Measurements from ENCODE around the gene PINLYP. TPM values are rescaled to one million over a fixed set of nuclear protein-coding genes. Genes with fewer than 3 reads are reported as not detected.

Gene PINLYP
- total RNA-seq, 2 experiments from 2014 or later, result 0.40 to 4.9 TPM

DNA sequence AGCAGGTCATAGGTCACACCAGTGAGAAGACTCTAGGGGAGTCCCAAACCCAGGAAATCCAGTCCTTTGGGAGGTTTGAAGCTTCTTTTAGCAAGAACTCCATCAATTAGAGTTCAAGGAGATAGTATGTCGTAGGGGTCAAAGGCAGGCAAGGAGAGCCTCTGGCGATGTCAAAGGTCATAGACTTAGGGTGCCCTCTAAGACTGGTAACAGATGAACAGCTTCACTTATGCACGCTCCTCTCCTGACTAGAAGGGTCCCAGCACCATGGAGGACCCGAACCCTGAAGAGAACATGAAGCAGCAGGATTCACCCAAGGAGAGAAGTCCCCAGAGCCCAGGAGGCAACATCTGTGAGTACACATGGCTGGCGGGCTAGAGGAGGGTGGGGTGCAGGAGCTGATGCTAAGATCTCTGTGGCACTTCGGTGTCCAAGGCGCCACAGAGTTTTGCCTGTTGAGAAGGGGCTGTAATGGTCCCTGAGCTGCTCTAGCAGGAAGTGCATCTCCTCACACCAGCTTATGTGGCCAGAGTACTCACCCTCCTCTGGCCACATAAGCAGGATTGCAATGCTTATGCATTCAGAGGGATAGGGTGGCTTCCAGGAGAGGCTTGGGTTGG is 21.4 kb downstream of the PINLYP start:
- Histone ChIP-seq H3K9me2 (ENCODE audit: insufficient read depth, low read length) (no peaks in the 10 kb centered on the region), H3K36me3 (ENCODE audit: insufficient read depth, low read length) (peaks cover 44% of the 10 kb centered on the region), H2AFZ (ENCODE audit: low read length) (peak overlapping the region; percentile 56), H3K79me2 (ENCODE audit: insufficient read depth, low read depth, low read length) (peaks cover 33% of the 10 kb centered on the region), H3K4me3 (ENCODE audit: low read depth, low read length, poor library complexity, severe bottlenecking) (peak overlapping the region; percentile 86), H3K4me2 (ENCODE audit: low read length) (peak overlapping the region; percentile 94), H3K4me1 (ENCODE audit: insufficient read depth, low read length, poor library complexity, severe bottlenecking) (peaks cover 13% of the 10 kb centered on the region), H3K27ac (ENCODE audit: low read depth, low read length, poor library complexity, severe bottlenecking) (peak overlapping the region; percentile 77), H4K20me1 (ENCODE audit: insufficient read depth, low read length) (no peaks in the 10 kb centered on the region; the same call in 1 of the 2 replicates), H3K9me3 (ENCODE audit: low read length) (no peaks in the 10 kb centered on the region)
- peak; percentile 27 for DNase-seq (ENCODE audit: low spot score)
- intact Hi-C loops (cut with micrococcal nuclease; ENCODE audit: unreplicated experiment), result loop anchor here (1.0 to 10.0 kb wide), 4 partner anchors 22 to 188 kb away; partner anchors contain the start of genes PINLYP, XRCC1 and ZNF575
- TF ChIP-seq EZH2phosphoT487 (IDR thresholded peaks at IDR 0.05; ENCODE audit: borderline replicate concordance, low read depth, low read length), result no peak
- TF ChIP-seq, protein P1, sequence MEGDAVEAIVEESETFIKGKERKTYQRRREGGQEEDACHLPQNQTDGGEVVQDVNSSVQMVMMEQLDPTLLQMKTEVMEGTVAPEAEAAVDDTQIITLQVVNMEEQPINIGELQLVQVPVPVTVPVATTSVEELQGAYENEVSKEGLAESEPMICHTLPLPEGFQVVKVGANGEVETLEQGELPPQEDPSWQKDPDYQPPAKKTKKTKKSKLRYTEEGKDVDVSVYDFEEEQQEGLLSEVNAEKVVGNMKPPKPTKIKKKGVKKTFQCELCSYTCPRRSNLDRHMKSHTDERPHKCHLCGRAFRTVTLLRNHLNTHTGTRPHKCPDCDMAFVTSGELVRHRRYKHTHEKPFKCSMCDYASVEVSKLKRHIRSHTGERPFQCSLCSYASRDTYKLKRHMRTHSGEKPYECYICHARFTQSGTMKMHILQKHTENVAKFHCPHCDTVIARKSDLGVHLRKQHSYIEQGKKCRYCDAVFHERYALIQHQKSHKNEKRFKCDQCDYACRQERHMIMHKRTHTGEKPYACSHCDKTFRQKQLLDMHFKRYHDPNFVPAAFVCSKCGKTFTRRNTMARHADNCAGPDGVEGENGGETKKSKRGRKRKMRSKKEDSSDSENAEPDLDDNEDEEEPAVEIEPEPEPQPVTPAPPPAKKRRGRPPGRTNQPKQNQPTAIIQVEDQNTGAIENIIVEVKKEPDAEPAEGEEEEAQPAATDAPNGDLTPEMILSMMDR (conservative IDR thresholded peaks at IDR 0.05; ENCODE audit: low read length), result no peak
- no TSS peak for BruUV-seq (replicated peaks)
- ChIA-PET POLR2A (interaction anchor here (0.5 to 2.2 kb wide), 2 partner anchors 22 kb away, joined by 8 to 9 read pairs; partner anchors contain the start of gene XRCC1), CTCF (ENCODE audit: unreplicated experiment) (no interaction called here)

DNA sequence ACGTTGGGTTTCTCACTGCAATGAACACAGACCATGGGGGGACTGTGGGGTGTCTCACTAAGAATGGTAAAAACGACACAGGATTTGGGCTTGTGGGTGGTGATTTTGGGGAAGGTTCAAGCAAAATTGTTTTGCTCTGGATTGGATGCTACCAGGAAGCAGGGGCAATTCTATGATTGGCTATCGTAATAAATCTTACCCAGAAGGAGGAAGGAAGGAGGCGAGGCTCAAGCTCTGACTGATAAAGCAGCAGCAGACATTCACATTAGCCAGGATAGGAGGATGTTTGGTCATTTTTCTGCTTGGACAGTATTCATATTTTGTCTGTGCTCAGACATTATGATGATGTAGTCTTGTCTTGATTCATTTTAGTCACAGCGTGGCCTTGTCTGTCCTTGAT is 22.3 kb downstream of the PINLYP start:
- Histone ChIP-seq H3K4me3 (ENCODE audit: low read depth, low read length, poor library complexity, severe bottlenecking) (peak overlapping the region; percentile 86), H3K36me3 (ENCODE audit: insufficient read depth, low read length) (peaks cover 53% of the 10 kb centered on the region), H2AFZ (ENCODE audit: low read length) (no peak overlapping the region), H3K9me3 (ENCODE audit: low read length) (no peaks in the 10 kb centered on the region), H4K20me1 (ENCODE audit: insufficient read depth, low read length) (no peaks in the 10 kb centered on the region; the same call in 1 of the 2 replicates), H3K4me2 (ENCODE audit: low read length) (peak overlapping the region; percentile 94), H3K4me1 (ENCODE audit: insufficient read depth, low read length, poor library complexity, severe bottlenecking) (peaks cover 13% of the 10 kb centered on the region), H3K27ac (ENCODE audit: low read depth, low read length, poor library complexity, severe bottlenecking) (peak overlapping the region; percentile 12), H3K9me2 (ENCODE audit: insufficient read depth, low read length) (no peaks in the 10 kb centered on the region), H3K79me2 (ENCODE audit: insufficient read depth, low read depth, low read length) (peaks cover 33% of the 10 kb centered on the region)
- CTCF ChIA-PET (ENCODE audit: unreplicated experiment), result no interaction called here
- intact Hi-C loops (cut with micrococcal nuclease; ENCODE audit: unreplicated experiment), result loop anchor here (2.0 to 10.0 kb wide), 3 partner anchors 63 to 187 kb away; partner anchors contain the start of gene ZNF575
- POLR2A ChIA-PET, result interaction anchor here (0.6 to 2.2 kb wide), 2 partner anchors 23 to 189 kb away, joined by 3 to 8 read pairs; partner anchors contain the start of gene XRCC1
- no peak for TF ChIP-seq EZH2phosphoT487 (IDR thresholded peaks at IDR 0.05; ENCODE audit: borderline replicate concordance, low read depth, low read length)
- TF ChIP-seq, protein P1 (conservative IDR thresholded peaks at IDR 0.05; ENCODE audit: low read length), result no peak
- no TSS peak for BruUV-seq (replicated peaks)
- DNase-seq (ENCODE audit: low spot score), result no peak
